K562 (cell line): ENCODE measurements around the gene FN3K.

Experiments
- CEBPB ChIP-seq: fragments of 450-650 bp; IDR thresholded peaks from 2 replicates; pipeline ENCODE4 v1.6.1; 2016; ENCODE audit warnings: missing genetic modification characterization, missing compliant biosample characterization
- LEF1 ChIP-seq: fragments of 450-650 bp; IDR thresholded peaks from 2 replicates; pipeline ENCODE4 v1.6.1; 2016; ENCODE audit warnings: mild to moderate bottlenecking
- MAX ChIP-seq: sonication (generic); formaldehyde crosslinking; IDR thresholded peaks from 2 replicates; pipeline ENCODE4 v1.9.0; 2022; ENCODE audit warnings: mild to moderate bottlenecking, missing genetic modification reagents
- POLR2AphosphoS5 ChIP-seq: IDR thresholded peaks from 2 replicates; pipeline ENCODE4 v1.6.1; 2011; ENCODE audit warnings: mild to moderate bottlenecking, low read depth, low read length, moderate library complexity; ENCODE audit not compliant: control insufficient read depth, insufficient read depth
- RBM22 ChIP-seq: fragments of 200-400 bp; formaldehyde crosslinking; IDR thresholded peaks from 2 replicates; pipeline ENCODE4 v1.6.1; 2018; ENCODE audit warnings: low read length, low read depth; ENCODE audit not compliant: poor library complexity, severe bottlenecking
- USF2 ChIP-seq: sonication (generic); formaldehyde crosslinking; IDR thresholded peaks from 2 replicates; pipeline ENCODE4 v1.5.0; 2020; ENCODE audit warnings: missing genetic modification reagents
- TF ChIP-seq, protein P1 (sequence below): fragments of 200-800 bp; sonication (Bioruptor generic); IDR thresholded peaks from 2 replicates; pipeline ENCODE4 v1.6.1; 2017; ENCODE audit warnings: missing genetic modification characterization, missing compliant biosample characterization

DNA sequence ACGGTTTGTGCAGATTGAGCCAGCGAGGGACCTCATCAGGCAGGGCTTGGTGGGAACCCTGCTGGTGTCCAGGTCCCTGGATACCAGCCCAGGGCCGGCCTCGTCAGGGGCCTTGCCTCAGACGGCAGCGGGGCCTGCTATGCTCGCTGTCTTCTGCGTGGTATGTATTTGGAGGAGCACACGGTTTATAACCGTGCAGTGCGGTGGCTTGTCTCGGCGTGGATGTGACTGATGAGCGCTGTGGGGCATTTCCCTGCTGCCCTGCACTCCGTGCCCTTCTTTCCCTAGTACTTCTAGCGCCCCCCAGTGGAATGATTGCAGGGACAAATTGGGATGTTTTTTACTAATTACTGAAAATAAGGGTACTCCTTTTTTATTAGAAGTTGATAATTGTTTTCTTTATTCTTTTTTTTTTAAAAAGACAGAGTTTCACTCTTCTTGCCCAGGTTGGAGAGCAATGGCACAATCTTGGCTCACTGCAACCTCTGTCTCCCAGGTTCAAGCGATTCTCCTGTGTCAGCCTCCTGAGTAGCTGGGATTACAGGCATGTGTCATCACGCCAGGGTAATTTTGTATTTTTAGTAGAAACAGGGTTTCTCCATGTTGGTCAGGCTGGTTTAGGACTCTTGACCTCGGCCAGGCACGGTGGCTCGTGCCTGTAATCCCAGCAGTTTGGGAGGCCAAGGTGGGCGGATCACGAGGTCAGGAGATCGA, 31.8 kb downstream of the FN3K start:
- TF ChIP-seq RBM22 = no peak
- no peak for TF ChIP-seq LEF1
- no peak for TF ChIP-seq USF2 (CRISPR knock-in tag)
- TF ChIP-seq, protein P1, sequence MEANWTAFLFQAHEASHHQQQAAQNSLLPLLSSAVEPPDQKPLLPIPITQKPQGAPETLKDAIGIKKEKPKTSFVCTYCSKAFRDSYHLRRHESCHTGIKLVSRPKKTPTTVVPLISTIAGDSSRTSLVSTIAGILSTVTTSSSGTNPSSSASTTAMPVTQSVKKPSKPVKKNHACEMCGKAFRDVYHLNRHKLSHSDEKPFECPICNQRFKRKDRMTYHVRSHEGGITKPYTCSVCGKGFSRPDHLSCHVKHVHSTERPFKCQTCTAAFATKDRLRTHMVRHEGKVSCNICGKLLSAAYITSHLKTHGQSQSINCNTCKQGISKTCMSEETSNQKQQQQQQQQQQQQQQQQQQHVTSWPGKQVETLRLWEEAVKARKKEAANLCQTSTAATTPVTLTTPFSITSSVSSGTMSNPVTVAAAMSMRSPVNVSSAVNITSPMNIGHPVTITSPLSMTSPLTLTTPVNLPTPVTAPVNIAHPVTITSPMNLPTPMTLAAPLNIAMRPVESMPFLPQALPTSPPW (CRISPR knock-in tag) = no peak
- no peak for TF ChIP-seq CEBPB (tag)
- TF ChIP-seq POLR2AphosphoS5 = no peak
- TF ChIP-seq MAX (CRISPR knock-in tag) = no peak
